D341Med (cell line): ENCODE data around the gene CAMKV.

Source experiments
- DNase-seq: peaks from one replicate; pipeline ENCODE4 v3.0.0; 2012; ENCODE audit warnings: low spot score

The CAMKV gene

GRCh38 chr3:49896345-49896744 lies 26.6 kb upstream of the CAMKV start:
- no peak for DNase-seq

GRCh38 chr3:49895791-49896190 lies 26.1 kb upstream of the CAMKV start:
- no peak for DNase-seq

GRCh38 chr3:49889296-49889695 lies 19.6 kb upstream of the CAMKV start:
- DNase-seq, result no peak

GRCh38 chr3:49886922-49887265 lies 17.2 kb upstream of the CAMKV start:
- DNase-seq, result no peak

GRCh38 chr3:49883998-49884397 lies 14.3 kb upstream of the CAMKV start:
- no peak for DNase-seq

GRCh38 chr3:49882166-49882565 lies 12.5 kb upstream of the CAMKV start:
- DNase-seq, result no peak

GRCh38 chr3:49880581-49881315 lies 11.0 kb upstream of the CAMKV start:
- no peak for DNase-seq

GRCh38 chr3:49879721-49880120 lies 10.0 kb upstream of the CAMKV start:
- no peak for DNase-seq

GRCh38 chr3:49878686-49879085 lies 9.0 kb upstream of the CAMKV start:
- no peak for DNase-seq

- DNase-seq, result no peak
Observed at GRCh38 chr3:49877716-49878115, 8.0 kb upstream of the CAMKV start.

- no peak for DNase-seq
Observed at GRCh38 chr3:49876567-49876966, 6.9 kb upstream of the CAMKV start.

GRCh38 chr3:49873623-49874022 lies 3.9 kb upstream of the CAMKV start:
- DNase-seq, result no peak

GRCh38 chr3:49872801-49873281 lies 3.1 kb upstream of the CAMKV start:
- DNase-seq, result no peak

- DNase-seq, result no peak
Observed at GRCh38 chr3:49871531-49872153, 1.9 kb upstream of the CAMKV start.

- peak; percentile 82 for DNase-seq
Observed at GRCh38 chr3:49868862-49869466, 742 bp downstream of the CAMKV start.

GRCh38 chr3:49867871-49868321 lies 1.8 kb downstream of the CAMKV start:
- DNase-seq, result peak; percentile 81

- no peak for DNase-seq
Observed at GRCh38 chr3:49867400-49867799, 2.3 kb downstream of the CAMKV start.

- DNase-seq, result no peak
Observed at GRCh38 chr3:49865198-49865784, 4.4 kb downstream of the CAMKV start.

GRCh38 chr3:49864505-49864904 lies 5.2 kb downstream of the CAMKV start:
- DNase-seq, result no peak

GRCh38 chr3:49859576-49860305 lies 10.0 kb downstream of the CAMKV start:
- DNase-seq, result no peak

- DNase-seq, result peak; percentile 100
Observed at GRCh38 chr3:49856181-49857005, 13.3 kb downstream of the CAMKV start, which contains the start of gene TRAIP. TRAIP (minus strand) TSS chr3:49856564; CDS start chr3:49856453, 111 bp downstream.
